HepG2 (cell line): ENCODE results near the gene DNAJB2. TPM values are rescaled to one million over a fixed set of nuclear protein-coding genes. Genes with fewer than 3 reads are reported as not detected.

Experiments used
- CCAR2 ChIP-seq: fragments of 200-400 bp; formaldehyde crosslinking; optimal IDR thresholded peaks from 2 replicates; pipeline ENCODE3; 2018; ENCODE audit warnings: low read depth, mild to moderate bottlenecking, low read length, moderate library complexity
- GLI4 ChIP-seq: sonication (generic); formaldehyde crosslinking; IDR thresholded peaks from 2 replicates; pipeline ENCODE4 v1.5.1; 2020; ENCODE audit warnings: missing genetic modification reagents, mild to moderate bottlenecking, moderate library complexity, borderline replicate concordance
- NFATC3 ChIP-seq: sonication (generic); formaldehyde crosslinking; IDR thresholded peaks from 2 replicates; pipeline ENCODE4 v1.5.1; 2020; ENCODE audit warnings: mild to moderate bottlenecking, missing genetic modification reagents
- PRDM10 ChIP-seq: sonication (generic); formaldehyde crosslinking; IDR thresholded peaks from 2 replicates; pipeline ENCODE4 v1.4.0; 2020; ENCODE audit warnings: low read depth, missing genetic modification reagents
- RBFOX2 ChIP-seq: fragments of 200-400 bp; formaldehyde crosslinking; IDR thresholded peaks from 2 replicates; pipeline ENCODE4 v1.6.1; 2017; ENCODE audit warnings: low read depth, mild to moderate bottlenecking, low read length
- RFX5 ChIP-seq: IDR thresholded peaks from 2 replicates; pipeline ENCODE4 v1.6.1; 2011; ENCODE audit warnings: low read depth, low read length, improper control_type of control experiment
- SALL1 ChIP-seq: sonication (generic); formaldehyde crosslinking; IDR thresholded peaks from 2 replicates; pipeline ENCODE4 v1.8.0; 2022; ENCODE audit warnings: mild to moderate bottlenecking, missing genetic modification reagents
- STAT6 ChIP-seq: sonication (generic); formaldehyde crosslinking; IDR thresholded peaks from 2 replicates; pipeline ENCODE4 v1.4.0; 2020; ENCODE audit warnings: missing genetic modification reagents, mild to moderate bottlenecking, borderline replicate concordance
- TFDP1 ChIP-seq: IDR thresholded peaks from 2 replicates; pipeline ENCODE4 v1.6.1; 2016; ENCODE audit warnings: missing compliant biosample characterization, missing genetic modification reagents, borderline replicate concordance
- ZMAT3 ChIP-seq: sonication (generic); formaldehyde crosslinking; conservative IDR thresholded peaks from 2 replicates; pipeline ENCODE4 v1.7.0; 2021; ENCODE audit warnings: missing genetic modification reagents
- ZNF614 ChIP-seq: IDR thresholded peaks from 2 replicates; pipeline ENCODE4 v1.6.1; 2018; ENCODE audit warnings: missing biosample characterization, missing genetic modification reagents, inconsistent platforms, borderline replicate concordance
- ZNF660 ChIP-seq: sonication (generic); formaldehyde crosslinking; IDR thresholded peaks from 2 replicates; pipeline ENCODE4 v1.5.1; 2020; ENCODE audit warnings: mild to moderate bottlenecking, low read depth, missing genetic modification reagents, borderline replicate concordance
- polyA plus RNA-seq, 8 experiments: library from polyadenylated mRNA; depleted of rRNA in 3 of 8; stranded (reverse) in 7 of 8; unstranded in 1 of 8; fragments of >200 nt; fragmentation: Illumina TruSeq in 4 of 8; extraction: Trizol in 4 of 8; gene quantifications; 2 replicates each; pipeline versions ENCODE4 v1.2.1 to v1.2.3, GENCODE V29; 2011 to 2016; ENCODE audit warnings: low read depth in 4 of 8, missing spikeins in 1 of 8, mixed read lengths in 1 of 8; ENCODE audit not compliant: insufficient read depth in 1 of 8
- total RNA-seq, 5 experiments: library from RNA; depleted of rRNA; stranded (reverse); fragments of >200 nt; fragmentation: Illumina TruSeq; extraction: Trizol; gene quantifications; 2 replicates each; pipeline ENCODE4 v1.2.3, GENCODE V29; 2016; ENCODE audit warnings: low read depth in 1 of 5
- TF ChIP-seq, protein P1 (sequence below), 2 experiments: IDR thresholded peaks; 2 replicates each; pipeline ENCODE4 v1.6.1; 2011 to 2012; ENCODE audit warnings: low read length in 2 of 2, borderline replicate concordance in 1 of 2, low read depth in 1 of 2, mild to moderate bottlenecking in 1 of 2, moderate library complexity in 1 of 2
- TF ChIP-seq, protein P2 (sequence below): IDR thresholded peaks from 2 replicates; pipeline ENCODE4 v1.6.1; 2016; ENCODE audit warnings: mild to moderate bottlenecking

Gene DNAJB2
- total and polyA plus RNA-seq, 2 of the 13 experiments (the other 11 are each of a cell fraction or from before 2014, with no cell fraction given) = 21.3 to 31.1 TPM

GRCh38 chr2:219253753-219254589, 25.2 kb upstream of the DNAJB2 start, which contains the start of gene TUBA4A (continued):
- TF ChIP-seq TFDP1 (CRISPR knock-in tag) (no peak), RBFOX2 (peak; percentile 76), GLI4 (CRISPR knock-in tag) (peak; percentile 81; the same call in 1 of the 2 replicates), NFATC3 (CRISPR knock-in tag) (peak; percentile 56; the same call in 1 of the 2 replicates), ZMAT3 (CRISPR knock-in tag) (0 out of 2 replicates have a peak, but pooled peaks have one; percentile 69), ZNF660 (CRISPR knock-in tag) (no peak), PRDM10 (CRISPR knock-in tag) (no peak), SALL1 (CRISPR knock-in tag) (no peak; the same call in 1 of the 2 replicates), STAT6 (CRISPR knock-in tag) (no peak), RFX5 (no peak), CCAR2 (no peak), ZNF614 (CRISPR knock-in tag) (0 out of 2 replicates have a peak, but pooled peaks have one; percentile 23)
- TF ChIP-seq, protein P1, sequence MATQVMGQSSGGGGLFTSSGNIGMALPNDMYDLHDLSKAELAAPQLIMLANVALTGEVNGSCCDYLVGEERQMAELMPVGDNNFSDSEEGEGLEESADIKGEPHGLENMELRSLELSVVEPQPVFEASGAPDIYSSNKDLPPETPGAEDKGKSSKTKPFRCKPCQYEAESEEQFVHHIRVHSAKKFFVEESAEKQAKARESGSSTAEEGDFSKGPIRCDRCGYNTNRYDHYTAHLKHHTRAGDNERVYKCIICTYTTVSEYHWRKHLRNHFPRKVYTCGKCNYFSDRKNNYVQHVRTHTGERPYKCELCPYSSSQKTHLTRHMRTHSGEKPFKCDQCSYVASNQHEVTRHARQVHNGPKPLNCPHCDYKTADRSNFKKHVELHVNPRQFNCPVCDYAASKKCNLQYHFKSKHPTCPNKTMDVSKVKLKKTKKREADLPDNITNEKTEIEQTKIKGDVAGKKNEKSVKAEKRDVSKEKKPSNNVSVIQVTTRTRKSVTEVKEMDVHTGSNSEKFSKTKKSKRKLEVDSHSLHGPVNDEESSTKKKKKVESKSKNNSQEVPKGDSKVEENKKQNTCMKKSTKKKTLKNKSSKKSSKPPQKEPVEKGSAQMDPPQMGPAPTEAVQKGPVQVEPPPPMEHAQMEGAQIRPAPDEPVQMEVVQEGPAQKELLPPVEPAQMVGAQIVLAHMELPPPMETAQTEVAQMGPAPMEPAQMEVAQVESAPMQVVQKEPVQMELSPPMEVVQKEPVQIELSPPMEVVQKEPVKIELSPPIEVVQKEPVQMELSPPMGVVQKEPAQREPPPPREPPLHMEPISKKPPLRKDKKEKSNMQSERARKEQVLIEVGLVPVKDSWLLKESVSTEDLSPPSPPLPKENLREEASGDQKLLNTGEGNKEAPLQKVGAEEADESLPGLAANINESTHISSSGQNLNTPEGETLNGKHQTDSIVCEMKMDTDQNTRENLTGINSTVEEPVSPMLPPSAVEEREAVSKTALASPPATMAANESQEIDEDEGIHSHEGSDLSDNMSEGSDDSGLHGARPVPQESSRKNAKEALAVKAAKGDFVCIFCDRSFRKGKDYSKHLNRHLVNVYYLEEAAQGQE (IDR thresholded peaks at IDR 0.05; ENCODE audit: borderline replicate concordance in 1 of 2, low read depth in 1 of 2, low read length in 2 of 2) = peak in 1 of 2 experiments; percentile 21; a peak in 1 of 4 replicates
- TF ChIP-seq, protein P2, sequence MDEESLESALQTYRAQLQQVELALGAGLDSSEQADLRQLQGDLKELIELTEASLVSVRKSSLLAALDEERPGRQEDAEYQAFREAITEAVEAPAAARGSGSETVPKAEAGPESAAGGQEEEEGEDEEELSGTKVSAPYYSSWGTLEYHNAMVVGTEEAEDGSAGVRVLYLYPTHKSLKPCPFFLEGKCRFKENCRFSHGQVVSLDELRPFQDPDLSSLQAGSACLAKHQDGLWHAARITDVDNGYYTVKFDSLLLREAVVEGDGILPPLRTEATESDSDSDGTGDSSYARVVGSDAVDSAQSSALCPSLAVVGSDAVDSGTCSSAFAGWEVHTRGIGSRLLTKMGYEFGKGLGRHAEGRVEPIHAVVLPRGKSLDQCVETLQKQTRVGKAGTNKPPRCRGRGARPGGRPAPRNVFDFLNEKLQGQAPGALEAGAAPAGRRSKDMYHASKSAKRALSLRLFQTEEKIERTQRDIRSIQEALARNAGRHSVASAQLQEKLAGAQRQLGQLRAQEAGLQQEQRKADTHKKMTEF = peak; percentile 71
